Measurements from ENCODE around the gene COL1A1.

DNA sequence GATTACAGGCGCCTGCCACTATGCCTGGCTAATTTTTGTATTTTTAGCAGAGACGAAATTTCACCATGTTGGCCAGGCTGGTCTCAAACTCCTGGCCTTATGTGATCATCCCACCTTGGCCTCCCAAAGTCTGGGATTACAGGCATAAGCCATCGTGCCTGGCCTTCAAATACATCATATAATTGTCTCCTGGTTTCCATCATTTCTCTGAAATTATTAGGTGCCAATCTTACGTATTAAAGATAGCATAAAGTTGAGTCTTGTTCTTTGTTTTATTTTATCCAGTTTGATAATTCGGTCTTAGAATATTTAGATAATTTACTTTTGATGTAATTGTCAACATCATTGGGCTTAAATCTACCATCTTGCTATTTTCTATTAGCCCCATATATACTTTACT, 40.0 kb upstream of the COL1A1 start:
- TF ChIP-seq TOX (CRISPR knock-in tag; IDR thresholded peaks at IDR 0.05; ENCODE audit: borderline replicate concordance), result no peak
- TF ChIP-seq, protein P1, sequence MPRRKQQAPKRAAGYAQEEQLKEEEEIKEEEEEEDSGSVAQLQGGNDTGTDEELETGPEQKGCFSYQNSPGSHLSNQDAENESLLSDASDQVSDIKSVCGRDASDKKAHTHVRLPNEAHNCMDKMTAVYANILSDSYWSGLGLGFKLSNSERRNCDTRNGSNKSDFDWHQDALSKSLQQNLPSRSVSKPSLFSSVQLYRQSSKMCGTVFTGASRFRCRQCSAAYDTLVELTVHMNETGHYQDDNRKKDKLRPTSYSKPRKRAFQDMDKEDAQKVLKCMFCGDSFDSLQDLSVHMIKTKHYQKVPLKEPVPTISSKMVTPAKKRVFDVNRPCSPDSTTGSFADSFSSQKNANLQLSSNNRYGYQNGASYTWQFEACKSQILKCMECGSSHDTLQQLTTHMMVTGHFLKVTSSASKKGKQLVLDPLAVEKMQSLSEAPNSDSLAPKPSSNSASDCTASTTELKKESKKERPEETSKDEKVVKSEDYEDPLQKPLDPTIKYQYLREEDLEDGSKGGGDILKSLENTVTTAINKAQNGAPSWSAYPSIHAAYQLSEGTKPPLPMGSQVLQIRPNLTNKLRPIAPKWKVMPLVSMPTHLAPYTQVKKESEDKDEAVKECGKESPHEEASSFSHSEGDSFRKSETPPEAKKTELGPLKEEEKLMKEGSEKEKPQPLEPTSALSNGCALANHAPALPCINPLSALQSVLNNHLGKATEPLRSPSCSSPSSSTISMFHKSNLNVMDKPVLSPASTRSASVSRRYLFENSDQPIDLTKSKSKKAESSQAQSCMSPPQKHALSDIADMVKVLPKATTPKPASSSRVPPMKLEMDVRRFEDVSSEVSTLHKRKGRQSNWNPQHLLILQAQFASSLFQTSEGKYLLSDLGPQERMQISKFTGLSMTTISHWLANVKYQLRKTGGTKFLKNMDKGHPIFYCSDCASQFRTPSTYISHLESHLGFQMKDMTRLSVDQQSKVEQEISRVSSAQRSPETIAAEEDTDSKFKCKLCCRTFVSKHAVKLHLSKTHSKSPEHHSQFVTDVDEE (CRISPR knock-in tag; IDR thresholded peaks at IDR 0.05), result no peak
- TF ChIP-seq, protein P2, sequence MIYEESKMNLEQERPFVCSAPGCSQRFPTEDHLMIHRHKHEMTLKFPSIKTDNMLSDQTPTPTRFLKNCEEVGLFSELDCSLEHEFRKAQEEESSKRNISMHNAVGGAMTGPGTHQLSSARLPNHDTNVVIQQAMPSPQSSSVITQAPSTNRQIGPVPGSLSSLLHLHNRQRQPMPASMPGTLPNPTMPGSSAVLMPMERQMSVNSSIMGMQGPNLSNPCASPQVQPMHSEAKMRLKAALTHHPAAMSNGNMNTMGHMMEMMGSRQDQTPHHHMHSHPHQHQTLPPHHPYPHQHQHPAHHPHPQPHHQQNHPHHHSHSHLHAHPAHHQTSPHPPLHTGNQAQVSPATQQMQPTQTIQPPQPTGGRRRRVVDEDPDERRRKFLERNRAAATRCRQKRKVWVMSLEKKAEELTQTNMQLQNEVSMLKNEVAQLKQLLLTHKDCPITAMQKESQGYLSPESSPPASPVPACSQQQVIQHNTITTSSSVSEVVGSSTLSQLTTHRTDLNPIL (CRISPR knock-in tag; IDR thresholded peaks at IDR 0.05; ENCODE audit: low read depth), result no peak
- TF ChIP-seq, protein P3, sequence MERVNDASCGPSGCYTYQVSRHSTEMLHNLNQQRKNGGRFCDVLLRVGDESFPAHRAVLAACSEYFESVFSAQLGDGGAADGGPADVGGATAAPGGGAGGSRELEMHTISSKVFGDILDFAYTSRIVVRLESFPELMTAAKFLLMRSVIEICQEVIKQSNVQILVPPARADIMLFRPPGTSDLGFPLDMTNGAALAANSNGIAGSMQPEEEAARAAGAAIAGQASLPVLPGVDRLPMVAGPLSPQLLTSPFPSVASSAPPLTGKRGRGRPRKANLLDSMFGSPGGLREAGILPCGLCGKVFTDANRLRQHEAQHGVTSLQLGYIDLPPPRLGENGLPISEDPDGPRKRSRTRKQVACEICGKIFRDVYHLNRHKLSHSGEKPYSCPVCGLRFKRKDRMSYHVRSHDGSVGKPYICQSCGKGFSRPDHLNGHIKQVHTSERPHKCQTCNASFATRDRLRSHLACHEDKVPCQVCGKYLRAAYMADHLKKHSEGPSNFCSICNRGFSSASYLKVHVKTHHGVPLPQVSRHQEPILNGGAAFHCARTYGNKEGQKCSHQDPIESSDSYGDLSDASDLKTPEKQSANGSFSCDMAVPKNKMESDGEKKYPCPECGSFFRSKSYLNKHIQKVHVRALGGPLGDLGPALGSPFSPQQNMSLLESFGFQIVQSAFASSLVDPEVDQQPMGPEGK (CRISPR knock-in tag; IDR thresholded peaks at IDR 0.05; ENCODE audit: borderline replicate concordance), result no peak
- TF ChIP-seq ZNF8 (CRISPR knock-in tag; IDR thresholded peaks at IDR 0.05), result no peak
- TF ChIP-seq, protein P4, sequence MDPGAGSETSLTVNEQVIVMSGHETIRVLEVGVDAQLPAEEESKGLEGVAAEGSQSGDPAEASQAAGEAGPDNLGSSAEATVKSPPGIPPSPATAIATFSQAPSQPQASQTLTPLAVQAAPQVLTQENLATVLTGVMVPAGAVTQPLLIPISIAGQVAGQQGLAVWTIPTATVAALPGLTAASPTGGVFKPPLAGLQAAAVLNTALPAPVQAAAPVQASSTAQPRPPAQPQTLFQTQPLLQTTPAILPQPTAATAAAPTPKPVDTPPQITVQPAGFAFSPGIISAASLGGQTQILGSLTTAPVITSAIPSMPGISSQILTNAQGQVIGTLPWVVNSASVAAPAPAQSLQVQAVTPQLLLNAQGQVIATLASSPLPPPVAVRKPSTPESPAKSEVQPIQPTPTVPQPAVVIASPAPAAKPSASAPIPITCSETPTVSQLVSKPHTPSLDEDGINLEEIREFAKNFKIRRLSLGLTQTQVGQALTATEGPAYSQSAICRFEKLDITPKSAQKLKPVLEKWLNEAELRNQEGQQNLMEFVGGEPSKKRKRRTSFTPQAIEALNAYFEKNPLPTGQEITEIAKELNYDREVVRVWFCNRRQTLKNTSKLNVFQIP (CRISPR knock-in tag; IDR thresholded peaks at IDR 0.05; ENCODE audit: borderline replicate concordance, low read depth), result no peak
- TF ChIP-seq RARB (CRISPR knock-in tag; IDR thresholded peaks at IDR 0.05), result no peak

Measured in SK-N-SH treated with all-trans-retinoic acid at 6 μM for 48 hours (cell line).